Fibroblast of skin of left biceps (primary cell): Measurements from ENCODE around the gene GPR3.

ENCODE experiments used
- DNase-seq, 2 experiments: peaks; one replicate each; pipeline ENCODE4 v3.0.0-alpha.2; 2013; ENCODE audit warnings: low read depth in 2 of 2

Gene GPR3

GRCh38 chr1:27358038-27358927, 34.1 kb upstream of the GPR3 start:
- DNase-seq: no peak

DNA sequence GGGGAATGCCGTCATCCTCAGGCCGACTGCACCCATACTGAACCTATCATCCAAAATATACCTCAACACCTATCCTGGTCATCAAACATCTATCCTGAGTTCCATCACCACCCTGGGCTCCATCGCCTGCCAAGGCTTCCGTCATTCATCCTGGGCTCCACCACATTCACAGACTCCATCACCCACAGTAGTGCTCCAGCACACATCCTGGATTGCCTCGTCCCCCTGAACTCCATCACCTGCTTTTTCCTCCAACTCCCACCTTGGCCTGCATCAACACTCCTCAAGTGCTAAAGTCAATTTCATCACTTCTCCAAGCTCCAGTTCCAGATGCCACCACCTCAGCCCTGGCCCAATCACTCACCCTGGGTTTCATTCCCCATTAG, 33.5 kb upstream of the GPR3 start:
- DNase-seq: no peak

DNA sequence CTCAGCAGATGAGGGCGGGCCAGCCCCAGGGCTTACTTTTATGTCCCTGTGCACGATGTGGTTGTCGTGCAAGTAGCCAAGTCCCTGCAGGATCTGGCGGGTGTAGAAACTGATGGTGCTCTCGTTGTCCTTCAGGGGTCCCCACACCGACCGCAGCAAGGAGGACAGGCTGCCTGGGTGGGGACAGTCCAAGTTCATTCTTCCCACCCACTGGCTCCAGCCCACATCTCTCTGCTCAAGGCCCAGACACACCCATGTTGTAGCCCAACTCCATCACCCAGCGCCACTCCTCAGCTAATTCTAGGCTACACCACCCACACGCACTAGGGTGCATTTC, 32.6 kb upstream of the GPR3 start:
- no peak for DNase-seq

GRCh38 chr1:27360159-27361043, 32.0 kb upstream of the GPR3 start:
- DNase-seq: no peak

DNA sequence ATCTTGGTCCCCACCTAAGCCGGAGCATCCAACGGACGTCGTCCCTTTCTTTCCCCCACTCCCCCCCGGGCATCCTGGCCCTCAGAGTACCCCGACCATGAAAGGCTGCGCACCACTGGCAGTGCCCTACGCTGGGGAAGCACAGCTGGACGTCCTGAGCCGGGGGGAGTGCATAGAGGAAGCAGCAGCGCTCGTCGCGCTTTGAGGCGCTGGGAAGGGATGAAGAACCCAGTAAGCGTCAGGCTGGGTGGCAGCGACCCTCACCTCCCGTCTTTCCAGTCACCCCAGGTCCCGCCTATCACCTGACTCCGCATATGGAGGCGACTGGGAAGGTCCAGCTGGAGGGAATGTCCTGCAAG, 31.4 kb upstream of the GPR3 start:
- DNase-seq: no peak

DNA sequence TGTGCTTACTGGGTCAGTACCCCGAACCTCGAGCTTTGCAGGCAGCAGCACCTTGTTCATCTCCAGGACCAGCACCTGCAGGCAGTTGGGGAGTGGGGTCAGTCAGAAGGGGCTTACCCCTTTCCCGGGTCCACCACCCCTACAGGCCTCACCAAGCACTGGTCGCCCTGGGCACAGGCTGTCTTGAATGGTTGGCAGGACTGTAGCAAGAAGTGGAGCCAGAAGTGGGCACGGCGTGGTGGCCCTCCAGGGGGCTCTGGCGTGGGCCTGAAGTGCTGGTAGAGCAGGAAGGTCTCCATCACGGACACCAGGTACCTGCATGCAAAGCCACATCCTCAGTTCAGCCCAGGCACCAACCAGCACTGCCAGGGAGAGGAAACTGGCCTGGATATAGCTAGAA, 30.9 kb upstream of the GPR3 start:
- no peak for DNase-seq

DNA sequence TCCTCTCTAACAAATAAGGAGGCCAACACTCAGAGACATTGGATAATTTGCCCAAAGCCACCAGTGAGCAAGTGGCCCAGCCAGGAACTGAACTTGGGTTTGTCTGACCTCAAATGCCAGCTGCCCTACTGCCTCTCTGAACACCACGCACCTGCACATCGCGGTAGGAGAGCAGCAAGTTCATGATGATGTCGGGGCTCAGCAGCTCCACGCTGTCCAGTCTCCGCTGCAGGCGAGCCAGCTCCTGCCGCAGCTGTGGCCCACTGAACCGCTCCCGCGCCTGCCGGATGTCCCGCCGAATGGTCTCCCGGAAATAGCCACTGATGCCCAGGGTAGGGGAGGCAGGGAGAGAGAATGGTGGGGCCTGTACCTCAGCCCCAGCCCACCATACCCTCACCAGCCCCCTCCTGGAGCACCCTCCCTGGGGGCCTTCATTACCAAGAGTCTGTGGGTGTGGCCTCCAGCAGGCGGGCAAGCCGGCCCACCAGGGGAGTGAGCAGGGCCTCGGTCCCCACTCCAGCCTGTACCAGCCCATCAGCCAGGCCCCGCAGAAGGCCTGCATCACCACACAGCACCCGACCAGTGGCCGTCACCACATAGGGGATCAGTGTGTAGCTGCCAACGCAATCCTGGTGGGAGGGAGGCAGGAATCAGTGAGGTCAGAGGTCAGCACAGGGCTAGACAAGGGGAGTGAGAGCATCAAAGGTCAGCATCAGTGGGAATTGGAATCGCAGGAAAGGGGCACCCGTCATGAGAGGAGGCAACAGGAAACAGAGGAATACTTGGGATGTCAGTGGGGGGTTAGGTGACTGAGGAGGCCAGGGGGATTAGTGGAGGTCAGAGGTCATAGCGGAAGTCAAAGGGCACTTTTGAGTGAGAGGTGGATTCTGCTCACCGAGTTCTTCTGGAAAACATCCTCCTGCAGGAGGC, 28.4 kb upstream of the GPR3 start:
- DNase-seq: no peak

- DNase-seq: no peak
Observed at GRCh38 chr1:27364696-27365371, 27.6 kb upstream of the GPR3 start.

- DNase-seq: peak; percentile 61 to 64
Observed at GRCh38 chr1:27365372-27366112, 26.9 kb upstream of the GPR3 start.

DNA sequence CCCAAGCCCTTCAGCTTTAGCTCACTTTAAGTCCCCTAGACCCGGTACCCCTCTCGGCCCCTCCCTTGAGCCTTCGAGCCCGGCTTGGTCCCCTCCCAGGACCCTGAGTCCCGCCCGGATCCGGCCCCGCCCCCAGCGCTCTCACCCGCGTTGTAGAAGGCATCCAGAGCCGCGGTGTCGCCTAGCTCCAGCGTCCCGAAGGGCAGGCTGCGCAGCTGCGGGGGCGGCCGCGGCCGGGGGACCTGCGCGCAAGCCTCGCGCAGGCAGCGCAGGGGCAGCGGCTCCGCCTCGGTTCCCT, 26.4 kb upstream of the GPR3 start:
- DNase-seq: peak; percentile 26 to 38

DNA sequence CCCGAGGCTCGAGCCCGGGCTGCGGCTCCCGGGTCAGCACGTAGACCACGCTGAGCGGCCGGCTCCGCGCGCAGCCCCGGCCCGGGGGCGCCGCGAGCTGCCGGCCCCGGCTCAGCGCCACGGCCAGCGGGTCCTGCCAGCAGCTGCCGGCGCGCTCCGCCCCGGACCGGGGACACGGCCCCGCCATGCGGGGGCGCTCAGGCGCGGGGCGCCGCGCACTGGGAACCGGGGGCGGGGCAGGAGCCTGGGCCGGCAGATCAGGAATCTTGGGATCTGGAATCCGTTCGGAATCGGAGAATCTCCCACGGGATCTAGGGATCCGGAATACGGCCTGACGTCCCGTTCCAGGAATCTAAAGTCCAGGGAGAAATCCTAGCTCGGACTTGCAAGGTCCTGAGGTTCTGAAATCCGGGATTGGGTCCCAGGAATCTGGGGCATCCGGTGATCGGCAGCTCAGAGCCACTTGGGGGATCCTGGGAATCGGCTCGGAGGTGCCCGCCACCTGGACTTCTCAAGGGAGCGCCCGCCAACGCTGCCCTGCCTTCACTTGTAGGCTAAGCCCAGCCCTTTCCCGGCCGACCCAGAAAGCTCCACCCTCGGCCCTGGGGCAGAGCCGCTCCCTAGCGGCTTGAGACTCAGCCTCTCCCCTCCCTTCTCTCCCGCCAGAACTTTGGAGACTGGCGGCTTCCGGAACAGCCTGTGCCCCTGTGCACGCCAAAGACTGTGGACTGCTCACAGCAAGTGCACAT, 25.8 kb upstream of the GPR3 start, which contains the start of gene MAP3K6:
MAP3K6 (minus strand) TSS at position 551 of the 749 bp plus-strand sequence; CDS start at position 187, 364 bp downstream.
- DNase-seq: peak; percentile 31 to 33

GRCh38 chr1:27367160-27367650, 25.2 kb upstream of the GPR3 start:
- no peak for DNase-seq

DNA sequence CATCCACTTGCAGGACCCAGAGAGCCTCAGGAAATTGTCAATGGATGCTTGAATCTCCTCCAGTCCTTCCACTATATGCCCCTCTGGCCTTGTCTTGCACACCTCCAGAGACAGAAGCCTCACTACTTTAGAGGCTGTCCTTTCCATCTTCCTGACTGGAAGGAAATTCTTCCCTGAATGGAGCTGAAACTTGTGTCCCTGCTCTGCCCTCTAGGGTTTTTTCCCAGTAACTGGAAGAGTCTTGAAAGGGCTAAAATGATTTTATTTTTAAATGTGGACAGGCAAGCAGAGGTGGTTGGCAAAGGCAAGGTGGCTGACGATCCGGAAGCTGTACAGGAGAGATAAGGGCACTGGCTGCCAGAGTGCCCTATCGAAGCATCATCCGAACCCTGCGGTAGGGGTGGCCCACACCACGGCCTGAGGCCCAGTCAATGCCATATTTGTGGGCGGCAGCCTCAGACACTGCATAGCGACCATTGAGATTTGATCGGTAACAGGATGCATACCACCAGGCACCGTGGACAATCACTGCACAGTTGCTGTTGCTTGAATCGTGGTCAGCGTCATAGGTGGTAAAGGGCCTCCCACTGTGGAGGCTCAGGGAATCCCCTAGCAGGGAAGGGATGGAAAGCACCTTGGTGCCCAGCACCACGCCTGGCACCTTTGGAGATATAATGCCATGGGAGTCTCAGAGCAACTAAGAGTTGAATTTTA, 23.4 kb upstream of the GPR3 start:
- DNase-seq: no peak

GRCh38 chr1:27372022-27372807, 20.2 kb upstream of the GPR3 start:
- no peak for DNase-seq

GRCh38 chr1:27372808-27373690, 19.4 kb upstream of the GPR3 start:
- no peak for DNase-seq

DNA sequence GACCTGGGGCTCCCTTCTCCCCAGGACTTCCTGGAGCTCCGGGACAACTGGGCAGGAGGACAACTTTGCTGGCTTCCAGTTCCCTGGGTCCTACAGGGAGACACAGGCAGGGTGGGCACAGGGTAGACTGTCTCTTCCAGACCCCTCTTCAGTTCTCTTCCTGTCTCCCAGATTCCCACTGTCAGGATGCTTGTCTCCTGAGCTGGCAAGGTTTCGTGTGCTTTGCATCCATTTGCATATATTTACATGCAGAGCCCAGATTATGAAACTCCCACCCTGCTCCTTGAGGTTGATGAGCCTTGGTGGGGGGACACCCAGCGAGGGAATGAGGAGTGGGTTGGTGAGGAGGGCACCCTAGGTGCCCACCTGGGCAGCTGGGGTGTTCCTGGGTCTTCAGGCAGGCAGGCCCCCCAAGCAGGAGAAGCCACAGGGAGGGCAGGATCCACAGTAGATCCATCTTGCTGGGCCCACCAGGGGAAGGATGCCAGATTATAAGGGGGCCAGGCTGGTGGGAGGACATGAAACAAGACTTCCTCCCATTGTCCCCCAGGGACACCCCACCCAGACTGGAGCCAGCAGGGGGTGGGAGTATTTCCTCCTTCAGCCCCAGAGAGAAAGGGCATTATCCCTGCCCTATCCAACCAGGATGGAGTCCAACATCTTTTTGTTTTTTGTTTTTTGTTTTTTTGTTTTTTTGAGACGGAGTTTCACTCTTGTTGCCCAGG, 17.9 kb upstream of the GPR3 start, which contains the start of gene FCN3:
FCN3 (minus strand) TSS at position 463 of the 725 bp plus-strand sequence; CDS start at position 457, 6 bp downstream.
- DNase-seq: no peak
